Adrenal gland (tissue), 12 donors: ENCODE data around the gene MTHFS. TPM values are rescaled to one million over a fixed set of nuclear protein-coding genes. Genes with fewer than 3 reads are reported as not detected.
"Not testable (repeated sequence)": the region's sequence is repeated elsewhere in the genome, so short reads cannot be mapped to it uniquely, and the experiment has no call there.

Experiments
- DNase-seq, 7 donors: peaks; one replicate each; pipeline ENCODE4 v3.0.0-alpha.2; 2019 to 2020
- H3K27ac ChIP-seq, 5 donors: fragments of 200-600 bp; sonication (generic) in 4 of 5; 1 replicate in 3 of 5; 2 replicates in 2 of 5; pipeline versions ENCODE4 v1.5.1 to v1.8.0; 2016 to 2020; ENCODE audit warnings: mild to moderate bottlenecking in 1 of 5
- H3K27me3 ChIP-seq: fragments of 200-600 bp; 2 replicates; pipeline ENCODE4 v1.8.0; 2021
- H3K36me3 ChIP-seq, 2 donors: fragments of 200-600 bp; replicated peaks in 1 of 2; 1 replicate in 1 of 2; 2 replicates in 1 of 2; pipeline versions ENCODE4 v1.5.1 to v1.8.0; 2018 to 2022
- H3K4me1 ChIP-seq, 2 donors: fragments of 200-600 bp; replicated peaks in 1 of 2; 1 replicate in 1 of 2; 2 replicates in 1 of 2; pipeline versions ENCODE4 v1.5.1 to v1.8.0; 2018 to 2021
- H3K4me3 ChIP-seq, 4 donors: fragments of 200-600 bp; sonication (generic) in 3 of 4; one replicate each; pipeline ENCODE4 v1.5.1; 2016 to 2018
- H3K9me3 ChIP-seq, 3 donors: fragments of 200-600 bp; sonication (generic) in 1 of 3; replicated peaks in 1 of 3; 1 replicate in 2 of 3; 2 replicates in 1 of 3; pipeline versions ENCODE4 v1.5.1 to v1.8.0; 2016 to 2021
- POLR2A ChIP-seq, 2 donors: fragments of 450-650 bp; IDR thresholded peaks; one replicate each; pipeline ENCODE4 v1.6.1; 2017; ENCODE audit warnings: antibody characterized with exemption in 2 of 2, mild to moderate bottlenecking in 2 of 2, moderate library complexity in 1 of 2
- WGBS, 4 donors: extraction: QIAGEN DNeasy Blood & Tissue Kit in 2 of 4; methylation state at CpG; one replicate each; pipeline versions ENCODE4 v1.1.5 to v1.1.7; 2013 to 2017; 5-methylcytosine and 5-hydroxymethylcytosine counted together
- intact Hi-C, 2 donors: fragments of 100-400 bp; cut with DNase I; formaldehyde crosslinking; loops; one replicate each; pipeline versions ENCODE4 v1.14.1 to v1.15.0; 2022 to 2023
- polyA plus RNA-seq, 3 donors: library from polyadenylated mRNA; stranded (reverse); fragments of 200-250 nt in 2 of 3; fragments of 350-450 nt in 1 of 3; fragmentation: Illumina TruSeq in 1 of 3; extraction: RNeasy Lipid Tissue Mini Kit (QIAGEN cat#74804) in 1 of 3; gene quantifications; one replicate each; pipeline ENCODE4 v1.2.3, GENCODE V29; 2013 to 2014
- total RNA-seq, 9 donors: library from RNA; depleted of rRNA in 4 of 9; stranded (reverse); fragments of >200 nt in 4 of 9; fragments of 120-200 nt in 1 of 9; fragmentation: NEBNext Ultra II Directional in 1 of 9; extraction: Animal tissue kit (Norgen Biotek cat#: 25700) in 1 of 9; gene quantifications; one replicate each; pipeline versions ENCODE4 v1.1.0 to v1.2.4, GENCODE V29; 2013 to 2023
- TF ChIP-seq, protein P1 (sequence below), 6 experiments: fragments of 450-650 bp in 4 of 6; fragments of 200-600 bp in 2 of 6; sonication (generic) in 1 of 6; IDR thresholded peaks; 1 replicate in 5 of 6; 2 replicates in 1 of 6; pipeline versions ENCODE4 v1.5.1 to v1.8.0; 2016 to 2021; ENCODE audit warnings: antibody characterized with exemption in 6 of 6, mild to moderate bottlenecking in 2 of 6, moderate library complexity in 1 of 6
- donor health status: healthy with polysubstance abuse.
- donor health status: Bipolar disorder and iron deficiency.
- donor health status: DM: yes; HTN: yes; CAD: no.
- donor health status: DM: no; HTN: no; CAD: no.
- donor health status: DM: no; HTN: no; CAD: no.
- donor health status: DM: yes; HTN: yes; CAD: no.

Gene MTHFS
- total and polyA plus RNA-seq, 12 donors = 8.7 to 63.6 (median 28.8) TPM

DNA sequence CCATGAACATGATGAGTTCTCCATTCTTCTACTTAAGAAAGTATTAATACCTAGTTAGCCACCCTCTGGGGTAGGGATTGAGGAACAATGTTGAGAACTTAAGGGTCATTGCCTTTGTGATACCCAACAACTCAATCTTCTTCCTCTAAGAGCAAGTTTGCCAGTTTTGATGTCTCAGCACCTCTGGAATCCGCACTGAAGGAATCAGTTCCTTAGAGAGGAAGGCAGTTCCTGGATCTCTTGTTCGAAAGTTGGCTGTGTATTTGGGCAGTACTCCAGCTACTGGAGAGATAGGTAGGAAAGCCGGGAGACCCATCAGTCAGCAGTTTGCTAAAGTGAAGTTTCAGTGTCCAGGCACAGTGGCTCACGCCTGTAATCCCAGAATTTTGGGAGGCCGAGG, 35.6 kb upstream of the MTHFS start:
- Histone ChIP-seq H3K9me3 (no peaks in the 10 kb centered on the region), H3K36me3 (no peaks in the 10 kb centered on the region), H3K4me1 (no peaks in the 10 kb centered on the region), H3K4me3 (no peak overlapping the region), H3K27me3 (peaks cover 3% of the 10 kb centered on the region), H3K27ac (no peak overlapping the region)
- TF ChIP-seq POLR2A (IDR thresholded peaks at IDR 0.05) = no peak
- TF ChIP-seq, protein P1, sequence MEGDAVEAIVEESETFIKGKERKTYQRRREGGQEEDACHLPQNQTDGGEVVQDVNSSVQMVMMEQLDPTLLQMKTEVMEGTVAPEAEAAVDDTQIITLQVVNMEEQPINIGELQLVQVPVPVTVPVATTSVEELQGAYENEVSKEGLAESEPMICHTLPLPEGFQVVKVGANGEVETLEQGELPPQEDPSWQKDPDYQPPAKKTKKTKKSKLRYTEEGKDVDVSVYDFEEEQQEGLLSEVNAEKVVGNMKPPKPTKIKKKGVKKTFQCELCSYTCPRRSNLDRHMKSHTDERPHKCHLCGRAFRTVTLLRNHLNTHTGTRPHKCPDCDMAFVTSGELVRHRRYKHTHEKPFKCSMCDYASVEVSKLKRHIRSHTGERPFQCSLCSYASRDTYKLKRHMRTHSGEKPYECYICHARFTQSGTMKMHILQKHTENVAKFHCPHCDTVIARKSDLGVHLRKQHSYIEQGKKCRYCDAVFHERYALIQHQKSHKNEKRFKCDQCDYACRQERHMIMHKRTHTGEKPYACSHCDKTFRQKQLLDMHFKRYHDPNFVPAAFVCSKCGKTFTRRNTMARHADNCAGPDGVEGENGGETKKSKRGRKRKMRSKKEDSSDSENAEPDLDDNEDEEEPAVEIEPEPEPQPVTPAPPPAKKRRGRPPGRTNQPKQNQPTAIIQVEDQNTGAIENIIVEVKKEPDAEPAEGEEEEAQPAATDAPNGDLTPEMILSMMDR (IDR thresholded peaks at IDR 0.05) = no peak
- intact Hi-C loops = no loop called here
- 55 to 73% (median 67%) methylated on average over 5 of the region's 5 CpGs for WGBS, 4 donors
- peak in 2 of 7 donors; percentile 12 to 29 for DNase-seq

DNA sequence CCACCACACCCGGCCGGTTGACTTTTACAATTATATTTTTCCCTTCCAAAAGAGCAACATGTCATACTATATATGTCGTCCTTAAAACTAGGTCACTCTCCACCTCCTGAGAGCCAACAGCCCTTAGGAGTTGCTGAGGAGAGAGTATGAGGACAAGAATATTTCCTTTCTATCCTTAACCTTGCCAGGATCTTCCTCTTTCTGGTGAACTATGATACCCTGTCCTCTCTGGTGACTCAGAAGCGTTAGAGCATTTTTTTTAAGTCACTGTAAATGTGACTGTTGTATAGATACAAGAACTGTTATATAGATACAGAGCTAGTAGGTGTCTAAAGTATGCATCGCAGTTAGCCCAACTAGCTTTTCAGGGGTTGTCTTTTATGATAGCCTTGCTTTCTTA, 33.7 kb upstream of the MTHFS start:
- Histone ChIP-seq H3K36me3 (no peaks in the 10 kb centered on the region), H3K9me3 (no peaks in the 10 kb centered on the region), H3K4me1 (no peaks in the 10 kb centered on the region), H3K4me3 (no peak overlapping the region), H3K27me3 (no peaks in the 10 kb centered on the region), H3K27ac (no peak overlapping the region)
- 66 to 80% (median 70%) methylated on average over 5 of the region's 5 CpGs for WGBS, 4 donors
- no peak for TF ChIP-seq POLR2A (IDR thresholded peaks at IDR 0.05)
- TF ChIP-seq, protein P1 (IDR thresholded peaks at IDR 0.05) = no peak
- DNase-seq = no peak
- intact Hi-C loops = no loop called here

DNA sequence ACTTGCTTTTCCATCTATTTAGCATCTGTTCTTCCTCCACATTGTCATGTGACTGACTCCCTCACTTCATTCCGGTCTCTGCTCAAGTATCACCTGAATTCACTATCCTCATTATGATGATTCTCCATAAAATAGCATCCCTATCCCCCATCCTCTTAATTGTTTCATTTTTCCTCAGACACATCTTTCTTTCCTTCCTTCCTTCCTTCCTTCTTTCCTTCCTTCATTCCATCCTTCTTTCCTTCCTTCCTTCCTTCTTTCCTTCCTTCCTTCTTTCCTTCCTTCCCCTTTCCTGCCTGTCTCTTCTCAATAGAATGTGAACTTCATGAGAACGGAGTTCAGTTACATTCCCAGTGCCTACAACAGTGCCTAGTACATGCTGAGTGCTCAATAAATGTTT, 32.6 kb upstream of the MTHFS start:
- H3K4me3 ChIP-seq = no peak overlapping the region
- intact Hi-C loops = no loop called here
- DNase-seq = no peak
- H3K9me3 ChIP-seq = no peaks in the 10 kb centered on the region
- no peak overlapping the region for H3K27ac ChIP-seq
- no peak for TF ChIP-seq POLR2A (IDR thresholded peaks at IDR 0.05)
- TF ChIP-seq, protein P1 (IDR thresholded peaks at IDR 0.05) = no peak
- 80 to 91% (median 82%) methylated on average over 2 of the region's 2 CpGs for WGBS, 4 donors
- H3K4me1 ChIP-seq = peaks cover 0 to under 1% of the 10 kb centered on the region in 2 donors
- H3K36me3 ChIP-seq = no peaks in the 10 kb centered on the region
- no peaks in the 10 kb centered on the region for H3K27me3 ChIP-seq

DNA sequence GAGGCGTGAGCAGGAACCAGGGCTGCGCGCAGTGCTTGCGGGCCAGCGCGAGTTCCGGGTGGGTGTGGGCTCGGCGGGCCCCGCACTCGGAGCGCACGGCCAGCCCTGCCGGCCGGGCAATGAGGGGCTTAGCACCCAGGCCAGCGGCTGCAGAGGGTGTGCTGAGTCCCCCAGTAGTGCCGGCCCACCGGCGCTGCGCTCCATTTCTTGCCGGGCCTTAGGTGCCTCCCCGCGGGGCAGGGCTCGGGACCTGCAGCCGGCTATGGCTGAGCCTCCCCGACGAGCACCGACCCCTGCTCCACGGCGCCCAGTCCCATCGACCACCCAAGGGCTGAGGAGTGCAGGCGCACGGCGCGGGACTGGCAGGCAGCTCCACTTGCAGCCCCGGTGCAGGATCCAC, 29.3 kb upstream of the MTHFS start:
- intact Hi-C loops = not testable (repeated sequence)
- peaks cover 5 to 12% of the 10 kb centered on the region in 2 donors for H3K4me1 ChIP-seq
- 95 to 98% (median 98%) methylated on average over 24 to 36 of the region's 36 CpGs; no CpG with 5 or more reads in 1 of the 4 donors for WGBS, 4 donors

DNA sequence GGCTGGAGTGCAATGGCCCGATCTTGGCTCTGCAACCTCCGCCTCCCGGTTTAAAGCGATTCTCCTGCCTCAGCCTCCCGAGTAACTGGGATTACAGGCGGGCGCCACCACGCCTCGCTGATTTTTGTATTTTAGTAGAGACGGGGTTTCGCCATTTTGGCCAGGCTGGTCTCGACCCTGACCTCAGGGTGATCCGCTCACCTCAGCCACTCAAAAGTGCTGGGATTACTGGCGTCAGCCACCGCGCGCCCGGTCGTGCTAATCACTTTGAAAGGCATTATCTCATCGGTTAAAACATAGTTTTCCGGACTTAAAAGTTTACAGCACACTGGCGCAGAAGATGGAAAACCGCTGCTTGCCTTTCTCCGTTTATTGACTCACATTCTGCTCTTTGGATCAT, 27.6 kb upstream of the MTHFS start:
- Histone ChIP-seq H3K27ac (peak overlapping the region in 4 of 5 donors; percentile 89 to 96 (median 92)), H3K36me3 (no peaks in the 10 kb centered on the region), H3K27me3 (no peaks in the 10 kb centered on the region), H3K4me1 (peaks cover 5 to 12% of the 10 kb centered on the region in 2 donors), H3K4me3 (peak overlapping the region in 2 of 4 donors; percentile 80 to 84), H3K9me3 (peaks cover 0 to 13% (median 0%) of the 10 kb centered on the region in 3 donors)
- DNase-seq = peak in 1 of 7 donors; percentile 25
- no peak for TF ChIP-seq POLR2A (IDR thresholded peaks at IDR 0.05)
- TF ChIP-seq, protein P1 (IDR thresholded peaks at IDR 0.05) = no peak
- intact Hi-C loops = no loop called here
- 90 to 94% (median 90%) methylated on average over 22 to 24 of the region's 24 CpGs for WGBS, 4 donors

More for the DNA sequence above, 29.3 kb upstream of the MTHFS start:
- H3K27me3 ChIP-seq, H3K9me3 ChIP-seq, H3K4me3 ChIP-seq, DNase-seq, H3K27ac ChIP-seq, H3K36me3 ChIP-seq: not testable (repeated sequence)
